Esophagus muscularis mucosa (tissue), 4 donors: ENCODE results near the gene LMF2. TPM values are rescaled to one million over a fixed set of nuclear protein-coding genes. Genes with fewer than 3 reads are reported as not detected.

Experiments used
- DNase-seq: peaks from one replicate; pipeline ENCODE4 v3.0.0-alpha.2; 2017; ENCODE audit errors: extremely low spot score
- H3K27ac ChIP-seq, 4 donors: fragments of 200-600 bp; sonication (generic); replicated peaks in 1 of 4; 1 replicate in 3 of 4; 2 replicates in 1 of 4; pipeline ENCODE4 v1.5.1; 2016 to 2019; ENCODE audit warnings: mild to moderate bottlenecking in 1 of 4
- H3K27me3 ChIP-seq, 4 donors: fragments of 200-600 bp; sonication (generic); one replicate each; pipeline versions ENCODE4 v1.5.1 to v1.6.0; 2016 to 2019
- H3K36me3 ChIP-seq, 4 donors: fragments of 200-600 bp; sonication (generic); one replicate each; pipeline ENCODE4 v1.5.1; 2016 to 2019
- H3K4me1 ChIP-seq, 4 donors: fragments of 200-600 bp; sonication (generic); one replicate each; pipeline ENCODE4 v1.5.1; 2016 to 2019
- H3K4me3 ChIP-seq, 4 donors: fragments of 200-600 bp; sonication (generic); 1 replicate in 2 of 4; 2 replicates in 2 of 4; pipeline ENCODE4 v1.5.1; 2016 to 2019; ENCODE audit warnings: mild to moderate bottlenecking in 4 of 4, moderate library complexity in 1 of 4
- H3K9me3 ChIP-seq, 4 donors: fragments of 200-600 bp; sonication (generic); 1 replicate in 3 of 4; 2 replicates in 1 of 4; pipeline ENCODE4 v1.5.1; 2016 to 2019
- EP300 ChIP-seq: sonication (generic); formaldehyde crosslinking; IDR thresholded peaks from one replicate; pipeline ENCODE4 v1.6.1; 2017; ENCODE audit warnings: antibody characterized with exemption
- POLR2A ChIP-seq: fragments of 450-650 bp; IDR thresholded peaks from one replicate; pipeline ENCODE4 v1.6.1; 2017; ENCODE audit warnings: antibody characterized with exemption, moderate library complexity, mild to moderate bottlenecking, low read depth
- POLR2AphosphoS5 ChIP-seq, 2 donors: sonication (generic); formaldehyde crosslinking; IDR thresholded peaks; one replicate each; pipeline ENCODE4 v1.6.1; 2017; ENCODE audit warnings: antibody characterized with exemption in 2 of 2
- WGBS: methylation state at CpG from one replicate; pipeline ENCODE4 v1.1.5; 2018; 5-methylcytosine and 5-hydroxymethylcytosine counted together
- intact Hi-C: fragments of 100-400 bp; cut with DNase I; formaldehyde crosslinking; loops from one replicate; pipeline ENCODE4 v1.15.1; 2023
- total RNA-seq, 4 donors: library from RNA; depleted of rRNA; stranded (reverse); fragments of >200 nt; gene quantifications; one replicate each; pipeline versions ENCODE4 v1.1.0 to v1.2.1, GENCODE V29; 2016
- TF ChIP-seq, protein P1 (sequence below), 3 experiments: fragments of 200-600 bp in 2 of 3; fragments of 450-650 bp in 1 of 3; sonication (generic) in 2 of 3; IDR thresholded peaks; one replicate each; pipeline ENCODE4 v1.5.1; 2017 to 2019; ENCODE audit warnings: antibody characterized with exemption in 3 of 3, mild to moderate bottlenecking in 2 of 3, moderate library complexity in 1 of 3

LMF2 gene
- total RNA-seq, 4 donors from 2014 or later: 34.9 to 67.1 (median 46.8) TPM

DNA sequence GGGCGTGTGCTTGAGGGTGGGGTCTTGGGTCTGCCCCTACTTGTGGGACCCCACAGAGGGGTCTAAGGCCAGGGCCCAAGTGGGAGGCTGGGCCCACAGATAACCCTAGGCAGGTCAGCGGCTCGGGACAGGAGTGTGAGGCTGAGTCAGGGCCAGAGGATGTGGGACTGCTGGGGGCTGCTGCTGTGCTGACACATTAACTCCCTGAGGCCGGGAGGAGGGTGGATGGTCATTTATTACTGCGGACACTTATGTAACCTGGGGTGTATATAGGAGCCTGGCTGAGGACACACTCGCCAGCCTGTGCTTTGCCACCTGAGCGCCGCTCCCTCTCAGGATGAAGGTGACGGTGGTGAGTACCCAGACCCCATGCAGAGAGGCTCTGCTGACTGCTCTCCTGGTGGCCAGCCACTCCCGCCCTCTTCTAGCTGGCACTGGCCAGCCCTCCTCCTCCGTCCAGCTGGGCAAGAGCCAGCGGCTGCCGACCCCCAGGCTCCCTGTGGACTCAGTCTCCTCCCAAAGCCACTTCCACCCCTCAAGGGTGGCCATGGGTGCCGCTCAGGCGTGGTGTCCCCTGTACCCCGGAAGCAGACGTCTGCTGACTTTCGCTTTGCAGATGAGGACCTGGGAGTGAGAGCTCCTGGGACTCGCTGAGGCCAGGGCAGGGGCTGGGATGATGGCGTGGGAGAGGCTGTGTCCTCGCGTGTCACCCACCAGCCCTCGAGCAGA is 20.8 kb downstream of the LMF2 start, which contains the start of gene MIOX:
Gene MIOX, plus strand, starts transcription at position 299 of the 729 bp plus-strand sequence. Its CDS starts 39 bp downstream, at position 338.
- H3K27ac ChIP-seq: no peak within 1 kb of the TSS
- peaks cover 4 to 80% (median 31%) of the 10 kb centered on the region in 4 donors for H3K27me3 ChIP-seq
- H3K4me1 ChIP-seq: peaks cover 3 to 8% (median 7%) of the 10 kb centered on the region in 4 donors
- WGBS: 48% methylated on average over 10 of the region's 23 CpGs
- TF ChIP-seq, protein P1, sequence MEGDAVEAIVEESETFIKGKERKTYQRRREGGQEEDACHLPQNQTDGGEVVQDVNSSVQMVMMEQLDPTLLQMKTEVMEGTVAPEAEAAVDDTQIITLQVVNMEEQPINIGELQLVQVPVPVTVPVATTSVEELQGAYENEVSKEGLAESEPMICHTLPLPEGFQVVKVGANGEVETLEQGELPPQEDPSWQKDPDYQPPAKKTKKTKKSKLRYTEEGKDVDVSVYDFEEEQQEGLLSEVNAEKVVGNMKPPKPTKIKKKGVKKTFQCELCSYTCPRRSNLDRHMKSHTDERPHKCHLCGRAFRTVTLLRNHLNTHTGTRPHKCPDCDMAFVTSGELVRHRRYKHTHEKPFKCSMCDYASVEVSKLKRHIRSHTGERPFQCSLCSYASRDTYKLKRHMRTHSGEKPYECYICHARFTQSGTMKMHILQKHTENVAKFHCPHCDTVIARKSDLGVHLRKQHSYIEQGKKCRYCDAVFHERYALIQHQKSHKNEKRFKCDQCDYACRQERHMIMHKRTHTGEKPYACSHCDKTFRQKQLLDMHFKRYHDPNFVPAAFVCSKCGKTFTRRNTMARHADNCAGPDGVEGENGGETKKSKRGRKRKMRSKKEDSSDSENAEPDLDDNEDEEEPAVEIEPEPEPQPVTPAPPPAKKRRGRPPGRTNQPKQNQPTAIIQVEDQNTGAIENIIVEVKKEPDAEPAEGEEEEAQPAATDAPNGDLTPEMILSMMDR (IDR thresholded peaks at IDR 0.05): no peak
- TF ChIP-seq POLR2AphosphoS5 (IDR thresholded peaks at IDR 0.05) (no peak), POLR2A (no peak), EP300 (no peak)
- intact Hi-C loops: no loop called here
- no peaks in the 10 kb centered on the region for H3K36me3 ChIP-seq
- DNase-seq: no peak
- H3K4me3 ChIP-seq: no peak within 1 kb of the TSS
- no peaks in the 10 kb centered on the region for H3K9me3 ChIP-seq

DNA sequence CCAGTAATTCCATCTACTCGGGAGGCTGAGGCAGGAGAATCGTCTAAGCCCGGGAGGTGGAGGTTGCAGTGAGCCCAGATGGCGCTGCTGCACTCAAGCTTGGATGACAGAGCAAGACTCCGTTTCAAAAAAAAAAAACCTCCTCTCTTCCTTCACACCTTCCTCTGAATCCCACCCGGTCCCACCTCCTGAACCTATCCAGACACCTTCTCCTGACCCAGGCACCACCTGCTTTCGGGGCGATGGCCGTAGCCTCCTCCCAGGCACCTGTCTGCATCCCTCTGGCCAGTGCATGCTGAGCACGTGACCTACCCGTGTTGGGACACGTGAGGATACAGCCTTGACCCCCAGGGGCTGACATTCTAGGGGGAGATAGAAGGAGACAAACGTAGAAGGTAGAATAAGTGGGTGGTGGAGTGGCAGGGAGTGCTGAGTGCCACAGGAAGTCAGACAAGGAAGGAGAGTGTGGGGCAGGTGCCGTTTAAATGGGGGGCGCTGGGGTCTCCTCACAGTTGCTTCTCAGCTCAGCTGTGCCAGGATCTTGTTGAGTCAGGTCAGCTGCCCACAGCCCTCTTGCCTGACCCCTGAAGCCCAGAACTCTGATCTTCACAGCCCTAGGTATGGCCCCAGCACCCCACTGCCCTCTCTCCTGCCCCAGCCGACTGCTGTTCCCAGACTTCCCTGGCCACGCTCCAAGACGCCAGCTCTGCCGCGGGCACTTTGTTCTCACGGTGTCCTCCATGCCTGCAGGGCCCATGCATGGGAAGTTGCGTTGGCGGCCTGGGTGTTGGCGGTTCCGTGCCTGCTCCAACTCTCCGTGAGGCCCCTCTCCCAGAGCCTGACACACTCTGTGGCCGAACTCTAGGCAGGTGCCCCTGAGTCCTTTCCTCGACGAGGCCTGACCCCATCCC is 22.0 kb downstream of the LMF2 start:
- no peak overlapping the region for H3K4me3 ChIP-seq
- TF ChIP-seq, protein P1 (IDR thresholded peaks at IDR 0.05): no peak
- no peak for TF ChIP-seq EP300
- no peak for TF ChIP-seq POLR2A
- no peak for TF ChIP-seq POLR2AphosphoS5 (IDR thresholded peaks at IDR 0.05)
- H3K9me3 ChIP-seq: no peaks in the 10 kb centered on the region
- no peaks in the 10 kb centered on the region for H3K36me3 ChIP-seq
- peaks cover 10 to 93% (median 43%) of the 10 kb centered on the region in 4 donors for H3K27me3 ChIP-seq
- intact Hi-C loops: no loop called here
- no peak for DNase-seq
- peaks cover 3 to 19% (median 16%) of the 10 kb centered on the region in 4 donors for H3K4me1 ChIP-seq
- WGBS: 71% methylated on average over 28 of the region's 29 CpGs
- no peak overlapping the region for H3K27ac ChIP-seq

DNA sequence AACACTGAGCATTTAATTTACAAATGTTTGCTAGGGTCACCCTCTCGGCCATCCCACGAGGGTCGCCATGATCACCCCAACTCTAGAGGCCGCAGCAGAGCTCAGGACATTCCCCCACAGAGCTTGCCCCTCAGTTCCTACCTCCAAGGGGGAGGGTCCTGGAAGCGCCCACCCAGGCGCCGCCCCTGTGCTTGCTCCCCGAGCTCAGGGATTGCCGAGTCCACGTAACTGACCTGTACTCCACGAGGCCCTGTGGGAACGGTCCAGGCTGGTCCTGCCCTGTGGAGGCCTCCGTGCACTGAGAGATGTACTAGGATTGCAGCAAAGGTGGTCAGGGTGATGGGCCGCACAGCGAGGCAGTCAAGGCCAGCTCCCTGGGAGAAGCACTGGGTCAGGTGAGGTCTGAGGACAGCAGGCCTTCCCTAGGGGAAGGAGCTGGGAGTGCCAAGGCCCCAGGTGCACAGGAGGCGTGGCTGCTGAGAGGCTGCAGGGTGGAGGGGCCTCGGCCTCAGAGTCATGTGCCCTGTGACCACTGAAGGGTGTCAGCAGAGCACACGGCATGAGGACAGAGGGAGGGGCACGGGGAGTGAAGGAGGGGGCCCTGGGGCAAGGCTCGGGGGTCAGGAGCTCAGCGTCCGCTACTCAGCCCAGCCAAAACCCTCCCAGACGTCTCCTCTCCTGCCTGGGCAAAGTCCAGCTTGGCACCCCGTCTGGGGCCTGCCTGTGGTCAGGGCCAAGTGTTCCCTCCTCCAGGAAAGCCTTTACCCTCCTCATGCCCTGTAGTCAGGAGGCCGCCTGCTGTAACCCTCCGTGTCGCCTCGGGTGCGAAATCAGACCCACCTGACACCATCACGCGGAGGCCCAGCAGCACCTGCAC is 23.3 kb downstream of the LMF2 start:
- WGBS: 85% methylated on average over 14 of the region's 31 CpGs
- intact Hi-C loops: no loop called here
- no peaks in the 10 kb centered on the region for H3K9me3 ChIP-seq
- H3K27ac ChIP-seq: no peak overlapping the region
- TF ChIP-seq POLR2A: no peak
- TF ChIP-seq, protein P1 (IDR thresholded peaks at IDR 0.05): no peak
- no peak for TF ChIP-seq POLR2AphosphoS5 (IDR thresholded peaks at IDR 0.05)
- no peak for TF ChIP-seq EP300
- no peaks in the 10 kb centered on the region for H3K36me3 ChIP-seq
- peaks cover 3 to 19% (median 16%) of the 10 kb centered on the region in 4 donors for H3K4me1 ChIP-seq
- H3K27me3 ChIP-seq: peaks cover 10 to 97% (median 47%) of the 10 kb centered on the region in 4 donors
- H3K4me3 ChIP-seq: no peak overlapping the region
- no peak for DNase-seq

DNA sequence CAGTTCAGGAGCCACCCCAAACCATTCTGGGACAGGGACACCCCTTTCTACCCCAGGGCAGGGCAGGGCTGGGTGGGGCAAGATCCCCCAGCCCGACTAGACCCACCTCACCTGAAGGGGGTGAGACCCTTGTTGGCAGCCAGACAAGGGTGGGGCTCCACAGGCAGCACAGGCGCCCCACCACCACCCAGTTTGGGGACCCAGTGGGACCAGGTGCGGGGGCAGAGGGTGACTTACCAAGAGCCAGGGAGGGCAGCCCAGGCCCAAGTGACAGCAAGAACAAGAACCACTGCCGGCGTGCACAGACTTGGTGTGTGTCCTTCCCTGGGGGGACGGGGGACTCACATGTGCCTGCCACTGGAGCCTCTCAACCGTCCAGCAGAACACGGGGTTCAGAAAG is 23.9 kb downstream of the LMF2 start:
- Histone ChIP-seq H3K4me3 (no peak overlapping the region), H3K4me1 (peaks cover 3 to 19% (median 16%) of the 10 kb centered on the region in 4 donors), H3K27ac (no peak overlapping the region), H3K9me3 (no peaks in the 10 kb centered on the region), H3K27me3 (peaks cover 10 to 99% (median 47%) of the 10 kb centered on the region in 4 donors), H3K36me3 (no peaks in the 10 kb centered on the region)
- DNase-seq: no peak
- TF ChIP-seq POLR2A (no peak), EP300 (no peak)
- intact Hi-C loops: no loop called here
- WGBS: 93% methylated on average over 3 of the region's 8 CpGs
